Naive thymus-derived CD4-positive, alpha-beta T cell (primary cell): Measurements from ENCODE around the gene MRC2. TPM values are rescaled to one million over a fixed set of nuclear protein-coding genes. Genes with fewer than 3 reads are reported as not detected.

Experiments
- ATAC-seq: fragments of 150-1000 bp; cut with Tn5 transposase; 2 replicates; pipeline ENCODE4 v1.10.0; 2021; ENCODE audit warnings: mild to moderate bottlenecking, moderate library complexity
- CTCF ChIA-PET: fragments of 350-600 bp; sonication (Branson Sonifier 250); formaldehyde crosslinking; loops from one replicate; lab custom pipeline; 2021; ENCODE audit warnings: antibody characterized with exemption; lab: Charles Lee
- POLR2A ChIA-PET: fragments of 350-600 bp; sonication (Branson Sonifier 250); formaldehyde crosslinking; loops from one replicate; lab custom pipeline; 2021; ENCODE audit warnings: antibody characterized with exemption, inconsistent platforms; lab: Charles Lee
- DNase-seq, 9 donors: peaks; one replicate each; pipeline versions ENCODE4 v3.0.0 to v3.0.0-alpha.2; 2020 to 2022; ENCODE audit warnings: mixed read lengths in 1 of 9
- H3K27ac ChIP-seq: one replicate; pipeline ENCODE4 v1.7.0; 2013; ENCODE audit warnings: mild to moderate bottlenecking, low read depth, low read length, moderate library complexity
- H3K27me3 ChIP-seq, 2 donors: one replicate each; pipeline ENCODE4 v1.7.0; 2013; ENCODE audit warnings: low read length in 2 of 2, mild to moderate bottlenecking in 2 of 2, moderate library complexity in 2 of 2; ENCODE audit not compliant: control insufficient read depth in 2 of 2, insufficient read depth in 2 of 2
- H3K36me3 ChIP-seq, 3 experiments: 1 replicate in 2 of 3; 2 replicates in 1 of 3; pipeline ENCODE4 v1.7.0; 2013; ENCODE audit warnings: low read length in 3 of 3, mild to moderate bottlenecking in 3 of 3, moderate library complexity in 1 of 3; ENCODE audit not compliant: insufficient read depth in 3 of 3, control insufficient read depth in 2 of 3
- H3K4me1 ChIP-seq, 2 donors: one replicate each; pipeline ENCODE4 v1.7.0; 2013; ENCODE audit warnings: low read length in 2 of 2, mild to moderate bottlenecking in 2 of 2, moderate library complexity in 1 of 2; ENCODE audit not compliant: control insufficient read depth in 2 of 2, insufficient read depth in 2 of 2
- H3K4me3 ChIP-seq: 2 replicates; pipeline ENCODE4 v1.7.0; 2013; ENCODE audit warnings: mild to moderate bottlenecking, low read length
- H3K9me3 ChIP-seq, 3 experiments: 1 replicate in 2 of 3; 2 replicates in 1 of 3; pipeline ENCODE4 v1.7.0; 2013; ENCODE audit warnings: low read length in 3 of 3; ENCODE audit not compliant: control insufficient read depth in 2 of 3
- H3K27ac Mint-ChIP-seq, 9 donors: one replicate each; pipeline ENCODE4 v1.8.0; 2020 to 2022; ENCODE audit warnings: mixed read lengths in 9 of 9, mild to moderate bottlenecking in 8 of 9, moderate library complexity in 5 of 9, inconsistent platforms in 2 of 9
- H3K27me3 Mint-ChIP-seq, 5 donors: one replicate each; pipeline ENCODE4 v1.8.0; 2021 to 2022; ENCODE audit warnings: mixed read lengths in 5 of 5, mild to moderate bottlenecking in 1 of 5
- H3K36me3 Mint-ChIP-seq, 5 donors: one replicate each; pipeline ENCODE4 v1.8.0; 2020 to 2022; ENCODE audit warnings: mixed read lengths in 5 of 5, mild to moderate bottlenecking in 3 of 5, inconsistent platforms in 1 of 5
- H3K4me1 Mint-ChIP-seq, 7 donors: one replicate each; pipeline ENCODE4 v1.8.0; 2020 to 2022; ENCODE audit warnings: mixed read lengths in 7 of 7, mild to moderate bottlenecking in 3 of 7, inconsistent platforms in 1 of 7
- H3K4me3 Mint-ChIP-seq, 10 donors: one replicate each; pipeline ENCODE4 v1.8.0; 2020 to 2022; ENCODE audit warnings: mild to moderate bottlenecking in 10 of 10, mixed read lengths in 10 of 10, moderate library complexity in 6 of 10, inconsistent platforms in 2 of 10
- H3K9me3 Mint-ChIP-seq, 11 donors: one replicate each; pipeline ENCODE4 v1.8.0; 2020 to 2022; ENCODE audit warnings: mixed read lengths in 11 of 11, mild to moderate bottlenecking in 4 of 11, inconsistent platforms in 1 of 11, moderate library complexity in 1 of 11
- intact Hi-C, 2 donors: fragments of 100-400 bp; cut with micrococcal nuclease; formaldehyde crosslinking; loops; one replicate each; pipeline ENCODE4 v1.15.1; 2023
- polyA plus RNA-seq, 2 donors: library from polyadenylated mRNA; unstranded; fragments of 300-500 nt; fragmentation: Illumina TruSeq; gene quantifications; one replicate each; pipeline ENCODE4 v1.2.3, GENCODE V29; 2021
- total RNA-seq, 6 experiments: library from RNA in 5 of 6; stranded (reverse) in 5 of 6; gene quantifications; 1 replicate in 5 of 6; 2 replicates in 1 of 6; pipeline ENCODE4 v1.2.3 and lab custom pipeline; 2021 to 2026

Gene MRC2
- total and polyA plus RNA-seq, 7 experiments from 2014 or later, result 0.11 to 3.4 (median 2.2) TPM

DNA sequence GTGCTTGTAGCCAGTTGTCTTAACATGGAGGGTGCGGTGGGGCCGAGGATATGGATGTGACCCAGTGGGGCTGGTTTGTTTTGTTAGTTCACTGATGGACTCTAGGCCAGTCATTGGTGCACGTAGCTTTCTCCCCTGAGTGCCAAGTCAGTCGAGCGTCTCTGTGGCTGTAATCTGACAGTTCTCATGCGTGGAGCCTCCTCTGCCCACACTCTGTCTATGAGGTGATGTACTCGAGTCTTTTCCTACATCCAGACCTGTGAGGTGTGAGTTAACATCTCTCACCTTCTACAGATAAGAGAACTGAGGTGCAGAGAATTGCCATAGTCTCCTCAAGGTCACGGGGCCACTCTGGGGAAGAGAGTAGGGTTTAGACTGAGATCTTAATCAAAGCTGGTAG lies 90.4 kb downstream of the MRC2 start:
- Histone ChIP-seq H3K27me3 (no peaks in the 10 kb centered on the region), H3K4me3 (no peak overlapping the region), H3K27ac (no peak overlapping the region), H3K4me1 (no peaks in the 10 kb centered on the region), H3K36me3 (no peaks in the 10 kb centered on the region), H3K9me3 (no peaks in the 10 kb centered on the region)
- Mint-ChIP-seq H3K36me3 (peaks cover 0 to 9% (median 0%) of the 10 kb centered on the region in 5 donors), H3K4me3 (no peak overlapping the region), H3K9me3 (peaks cover 0 to 10% (median 0%) of the 10 kb centered on the region in 11 donors), H3K27me3 (peaks cover 0 to 46% (median 0%) of the 10 kb centered on the region in 5 donors), H3K27ac (no peak overlapping the region), H3K4me1 (peaks cover 0 to 4% (median 0%) of the 10 kb centered on the region in 7 donors)
- DNase-seq (no peak), ATAC-seq (no peak)
- POLR2A ChIA-PET, result no interaction called here
- intact Hi-C loops, result no loop called here
- CTCF ChIA-PET, result no interaction called here

DNA sequence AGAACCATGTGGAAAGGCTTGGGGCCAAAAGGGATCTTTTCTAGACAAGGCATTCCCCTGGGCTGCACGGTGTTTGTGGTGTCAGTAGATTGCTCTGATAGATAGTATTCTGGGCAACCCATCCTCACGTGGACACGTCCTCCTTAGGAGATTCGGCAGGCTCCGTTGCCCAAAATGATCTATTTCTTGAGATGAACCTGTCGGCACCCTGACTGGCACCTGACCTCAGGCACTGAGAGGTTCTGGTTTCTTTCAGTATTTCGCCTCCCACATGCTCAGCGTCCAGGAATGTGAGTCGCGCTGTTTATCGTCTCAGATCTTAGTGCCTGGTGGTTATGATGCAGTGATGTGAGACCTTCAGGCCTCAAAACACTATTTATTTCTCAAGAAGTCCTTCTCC lies 91.0 kb downstream of the MRC2 start:
- Mint-ChIP-seq H3K9me3 (peaks cover 0 to 10% (median 0%) of the 10 kb centered on the region in 11 donors), H3K36me3 (peaks cover 0 to 9% (median 0%) of the 10 kb centered on the region in 5 donors), H3K4me1 (peaks cover 0 to 6% (median 2%) of the 10 kb centered on the region in 7 donors), H3K4me3 (no peak overlapping the region), H3K27me3 (peaks cover 0 to 51% (median 0%) of the 10 kb centered on the region in 5 donors), H3K27ac (no peak overlapping the region)
- CTCF ChIA-PET, result no interaction called here
- intact Hi-C loops, result no loop called here
- no peak for DNase-seq
- Histone ChIP-seq H3K27me3 (no peaks in the 10 kb centered on the region), H3K4me1 (no peaks in the 10 kb centered on the region), H3K4me3 (no peak overlapping the region), H3K9me3 (no peaks in the 10 kb centered on the region), H3K36me3 (no peaks in the 10 kb centered on the region), H3K27ac (no peak overlapping the region)
- no peak for ATAC-seq
- POLR2A ChIA-PET, result no interaction called here

DNA sequence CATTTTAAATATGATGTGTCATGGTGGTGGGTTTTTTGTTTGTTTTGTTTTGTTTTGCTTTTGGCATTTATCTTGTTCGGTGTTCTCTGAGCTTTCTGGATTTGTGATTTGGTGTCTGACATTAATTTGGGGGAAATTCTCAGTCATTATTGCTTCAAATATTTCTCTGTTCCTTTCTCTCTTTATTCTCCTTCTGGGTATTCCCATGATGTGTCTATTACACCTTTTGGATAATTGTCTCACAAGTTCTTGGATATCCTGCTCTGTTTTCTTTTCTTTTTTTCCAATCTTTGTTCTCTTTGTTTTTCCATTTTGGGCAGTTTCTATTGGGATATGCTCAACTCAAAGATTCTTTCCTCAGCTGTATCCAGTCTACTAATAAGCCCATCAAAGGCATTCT lies 92.1 kb downstream of the MRC2 start:
- Histone ChIP-seq H3K9me3 (no peaks in the 10 kb centered on the region), H3K27me3 (no peaks in the 10 kb centered on the region), H3K4me1 (peaks cover 8 to 9% of the 10 kb centered on the region in 2 donors), H3K4me3 (no peak overlapping the region), H3K27ac (no peak overlapping the region), H3K36me3 (no peaks in the 10 kb centered on the region)
- H3K27ac Mint-ChIP-seq, result peak overlapping the region in 1 of 9 donors; percentile 3
- DNase-seq (no peak), ATAC-seq (no peak)
- intact Hi-C loops, result no loop called here
- H3K4me1 Mint-ChIP-seq, result peaks cover 8 to 18% (median 13%) of the 10 kb centered on the region in 7 donors
- peaks cover 0 to 9% (median 1%) of the 10 kb centered on the region in 5 donors for H3K36me3 Mint-ChIP-seq
- no peak overlapping the region for H3K4me3 Mint-ChIP-seq
- H3K9me3 Mint-ChIP-seq, result peaks cover 0 to 10% (median 0%) of the 10 kb centered on the region in 11 donors
- ChIA-PET CTCF (no interaction called here), POLR2A (no interaction called here)
- peaks cover 0 to 59% (median 0%) of the 10 kb centered on the region in 5 donors for H3K27me3 Mint-ChIP-seq

DNA sequence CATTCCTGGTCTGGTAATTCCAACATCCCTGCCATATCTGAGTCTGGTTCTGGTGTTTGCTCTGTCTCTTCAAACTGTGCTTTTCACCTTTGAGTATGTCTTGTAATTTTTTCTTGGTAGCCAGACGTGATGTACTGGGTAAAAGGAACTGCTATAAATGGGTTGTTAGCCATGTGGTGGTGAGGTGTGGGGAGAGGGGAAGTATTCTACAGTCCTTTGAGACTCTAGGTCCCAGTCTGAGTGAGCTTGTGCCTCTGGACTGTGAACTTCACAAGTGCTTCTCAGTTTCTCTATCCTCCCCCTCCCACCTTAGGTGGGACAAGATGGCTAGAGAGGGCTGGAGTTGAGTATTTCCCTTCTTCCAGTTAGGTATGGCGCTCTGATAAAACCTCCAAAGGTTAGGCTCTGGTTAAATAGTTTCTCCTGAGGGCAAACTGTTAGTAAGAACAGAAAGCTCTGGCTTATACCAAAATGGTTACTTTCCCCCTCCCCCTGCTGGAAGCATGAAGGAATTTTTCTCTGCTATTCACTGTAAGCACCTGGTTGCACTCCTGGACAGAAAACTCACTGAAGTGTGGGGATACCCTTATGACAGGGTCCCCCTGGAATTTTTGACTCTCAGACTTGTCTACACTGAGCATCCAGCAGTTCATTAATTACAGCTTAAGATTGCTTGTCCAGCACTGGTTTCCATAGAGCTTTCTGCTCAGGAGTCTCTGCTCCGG lies 92.8 kb downstream of the MRC2 start:
- ATAC-seq (no peak), DNase-seq (no peak)
- POLR2A ChIA-PET, result no interaction called here
- Histone ChIP-seq H3K27me3 (no peaks in the 10 kb centered on the region), H3K27ac (no peak overlapping the region), H3K9me3 (no peaks in the 10 kb centered on the region), H3K36me3 (no peaks in the 10 kb centered on the region), H3K4me1 (peaks cover 9 to 15% of the 10 kb centered on the region in 2 donors), H3K4me3 (no peak overlapping the region)
- intact Hi-C loops, result no loop called here
- H3K27me3 Mint-ChIP-seq, result peaks cover 0 to 66% (median 0%) of the 10 kb centered on the region in 5 donors
- H3K4me3 Mint-ChIP-seq, result no peak overlapping the region
- peaks cover 15 to 25% (median 20%) of the 10 kb centered on the region in 7 donors for H3K4me1 Mint-ChIP-seq
- CTCF ChIA-PET, result no interaction called here
- H3K9me3 Mint-ChIP-seq, result peaks cover 0 to 10% (median 0%) of the 10 kb centered on the region in 11 donors
- H3K36me3 Mint-ChIP-seq, result peaks cover 0 to 9% (median 1%) of the 10 kb centered on the region in 5 donors
- peak overlapping the region in 1 of 9 donors; percentile 3 for H3K27ac Mint-ChIP-seq

DNA sequence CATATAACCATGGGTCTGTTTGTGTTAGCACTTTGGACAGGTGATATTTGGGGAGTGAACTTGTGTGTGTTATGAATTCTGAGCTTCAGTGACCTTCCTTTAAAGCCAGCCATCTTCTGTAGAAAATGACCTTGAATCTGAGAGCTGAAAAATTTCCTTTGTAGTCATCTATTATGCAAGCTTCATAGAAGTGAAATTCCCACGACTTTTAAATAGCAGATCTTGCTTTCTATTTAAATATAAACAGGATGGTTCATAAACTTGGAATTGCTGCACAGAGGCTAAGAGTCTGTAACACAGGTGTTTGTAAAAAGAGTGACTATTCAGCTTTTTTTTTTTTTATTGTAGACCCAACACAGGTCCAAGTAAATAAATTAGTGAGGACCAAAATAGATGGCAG lies 95.2 kb downstream of the MRC2 start:
- DNase-seq, result no peak
- H3K36me3 Mint-ChIP-seq, result peaks cover 0 to 7% (median 3%) of the 10 kb centered on the region in 5 donors
- intact Hi-C loops, result no loop called here
- Histone ChIP-seq H3K27me3 (no peaks in the 10 kb centered on the region), H3K27ac (no peak overlapping the region), H3K4me1 (peaks cover 9 to 19% of the 10 kb centered on the region in 2 donors), H3K36me3 (no peaks in the 10 kb centered on the region), H3K9me3 (no peaks in the 10 kb centered on the region), H3K4me3 (no peak overlapping the region)
- H3K27ac Mint-ChIP-seq, result no peak overlapping the region
- no peak for ATAC-seq
- peaks cover 0 to 10% (median 0%) of the 10 kb centered on the region in 11 donors for H3K9me3 Mint-ChIP-seq
- ChIA-PET CTCF (interaction anchor here (0.6 to 0.7 kb wide), 2 partner anchors 10 to 562 kb away, joined by 3 to 4 read pairs; no protein-coding TSS in a partner anchor), POLR2A (interaction anchor here (0.6 kb wide), 1 partner anchor 12 kb away, joined by 3 read pairs; no protein-coding TSS in a partner anchor)
- no peak overlapping the region for H3K4me3 Mint-ChIP-seq
- H3K27me3 Mint-ChIP-seq, result peaks cover 0 to 83% (median 5%) of the 10 kb centered on the region in 5 donors
- H3K4me1 Mint-ChIP-seq, result peaks cover 16 to 26% (median 20%) of the 10 kb centered on the region in 7 donors

DNA sequence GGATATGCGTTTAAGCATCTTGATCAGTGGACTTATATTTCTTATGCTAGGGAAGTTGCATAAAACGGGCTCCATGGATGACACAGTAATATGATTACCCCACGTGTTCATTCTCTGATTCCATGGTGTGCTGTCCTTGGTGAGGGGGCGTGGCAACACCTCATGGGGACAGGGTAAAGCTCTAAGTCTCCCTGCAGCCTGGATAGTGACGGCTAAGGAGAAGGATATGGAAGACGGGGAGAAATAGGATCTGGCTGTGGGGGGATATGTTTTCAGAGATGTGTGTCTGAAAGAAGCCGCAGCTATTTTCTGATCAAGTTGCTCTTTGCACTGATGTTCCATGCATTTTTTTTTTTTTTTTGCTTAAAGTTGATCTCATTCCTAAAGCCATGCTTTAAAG lies 96.4 kb downstream of the MRC2 start:
- peaks cover 16 to 26% (median 20%) of the 10 kb centered on the region in 7 donors for H3K4me1 Mint-ChIP-seq
- DNase-seq, result no peak
- Histone ChIP-seq H3K9me3 (no peaks in the 10 kb centered on the region), H3K27ac (no peak overlapping the region), H3K4me1 (peaks cover 9 to 19% of the 10 kb centered on the region in 2 donors), H3K36me3 (no peaks in the 10 kb centered on the region), H3K4me3 (no peak overlapping the region), H3K27me3 (no peaks in the 10 kb centered on the region)
- ChIA-PET POLR2A (interaction anchor here (1.1 kb wide), 1 partner anchor 242 kb away, joined by 4 read pairs; the partner anchor contains the start of gene TANC2), CTCF (interaction anchor here (0.8 kb wide), 1 partner anchor 13 kb away, joined by 4 read pairs; no protein-coding TSS in a partner anchor)
- H3K27me3 Mint-ChIP-seq, result peaks cover 0 to 81% (median 5%) of the 10 kb centered on the region in 5 donors
- H3K4me3 Mint-ChIP-seq, result peak overlapping the region in 8 of 10 donors; percentile 7 to 87 (median 46)
- H3K27ac Mint-ChIP-seq, result peak overlapping the region in 8 of 9 donors; percentile 20 to 99 (median 94)
- intact Hi-C loops, result loop anchor here (1.0 kb wide), 3 partner anchors 20 to 244 kb away; no protein-coding TSS in a partner anchor
- H3K9me3 Mint-ChIP-seq, result peaks cover 0 to 10% (median 0%) of the 10 kb centered on the region in 11 donors
- no peak for ATAC-seq
- peaks cover 0 to 7% (median 4%) of the 10 kb centered on the region in 5 donors for H3K36me3 Mint-ChIP-seq
